Caco-2 (cell line): ENCODE results near the gene SLC52A1. TPM values are rescaled to one million over a fixed set of nuclear protein-coding genes. Genes with fewer than 3 reads are reported as not detected.

ENCODE experiments used
- BruUV-seq: library from RNA; stranded (reverse); fragments of 400-500 nt; replicated peaks from 2 replicates; lab custom pipeline; 2021; lab: Mats Ljungman, UMichigan
- CTCF ChIA-PET: fragments of 300-600 bp; sonication (Branson Sonifier 250); formaldehyde crosslinking; loops from one replicate; lab custom pipeline; 2022; ENCODE audit warnings: antibody characterized with exemption; lab: Charles Lee
- POLR2A ChIA-PET: fragments of 300-600 bp; sonication (Branson Sonifier 250); formaldehyde crosslinking; loops from one replicate; lab custom pipeline; 2022; ENCODE audit warnings: antibody characterized with exemption; lab: Charles Lee
- DNase-seq, 2 experiments: peaks; one replicate each; pipeline versions ENCODE4 v3.0.0 to v3.0.0-alpha.2; 2020 to 2022
- H3K27me3 ChIP-seq: replicated peaks from 2 replicates; pipeline ENCODE4 v1.6.0; 2011; ENCODE audit warnings: low read length; ENCODE audit not compliant: control insufficient read depth, insufficient read depth
- H3K36me3 ChIP-seq: 2 replicates; pipeline ENCODE4 v1.5.1; 2011; ENCODE audit warnings: low read length; ENCODE audit not compliant: control insufficient read depth, insufficient read depth
- H3K4me1 ChIP-seq: fragments of 250-450 bp; sonication (Bioruptor Pico); 2 replicates; pipeline ENCODE4 v1.5.1; 2020; ENCODE audit warnings: mild to moderate bottlenecking
- H3K4me3 ChIP-seq: 2 replicates; pipeline ENCODE4 v1.5.1; 2011; ENCODE audit warnings: low read depth, mild to moderate bottlenecking, control low read depth, low read length
- H3K9me3 ChIP-seq: fragments of 250-450 bp; sonication (Bioruptor Pico); 2 replicates; pipeline ENCODE4 v1.5.1; 2020; ENCODE audit warnings: mild to moderate bottlenecking, moderate library complexity
- H3K27ac Mint-ChIP-seq: one replicate; pipeline ENCODE4 v1.8.0; 2022; ENCODE audit warnings: mixed read lengths; ENCODE audit not compliant: unreplicated experiment
- H3K27me3 Mint-ChIP-seq: one replicate; pipeline ENCODE4 v1.8.0; 2022; ENCODE audit warnings: mixed read lengths; ENCODE audit not compliant: insufficient read depth, unreplicated experiment
- H3K36me3 Mint-ChIP-seq: one replicate; pipeline ENCODE4 v1.8.0; 2022; ENCODE audit warnings: mild to moderate bottlenecking, mixed read lengths; ENCODE audit not compliant: insufficient read depth, unreplicated experiment
- H3K4me1 Mint-ChIP-seq: one replicate; pipeline ENCODE4 v1.8.0; 2022; ENCODE audit warnings: low read depth, mixed read lengths; ENCODE audit not compliant: unreplicated experiment
- H3K4me3 Mint-ChIP-seq: one replicate; pipeline ENCODE4 v1.8.0; 2022; ENCODE audit warnings: mild to moderate bottlenecking, moderate library complexity, mixed read lengths; ENCODE audit not compliant: unreplicated experiment
- H3K9me3 Mint-ChIP-seq: one replicate; pipeline ENCODE4 v1.8.0; 2022; ENCODE audit warnings: mixed read lengths; ENCODE audit not compliant: unreplicated experiment
- CTCF ChIP-seq, 2 experiments: fragments of 200-600 bp in 1 of 2; IDR thresholded peaks; 1 replicate in 1 of 2; 2 replicates in 1 of 2; pipeline versions ENCODE4 v1.5.1 to v1.8.0; 2011 to 2022; ENCODE audit warnings: antibody characterized with exemption in 1 of 2, control low read depth in 1 of 2, inconsistent platforms in 1 of 2, low read depth in 1 of 2, low read length in 1 of 2, mild to moderate bottlenecking in 1 of 2, moderate library complexity in 1 of 2; ENCODE audit not compliant: insufficient read depth in 1 of 2, severe bottlenecking in 1 of 2, unreplicated experiment in 1 of 2
- intact Hi-C: fragments of 100-400 bp; cut with micrococcal nuclease; formaldehyde crosslinking; loops from one replicate; pipeline ENCODE4 v1.10.0; 2022; ENCODE audit not compliant: unreplicated experiment
- total RNA-seq: library from RNA; stranded (reverse); gene quantifications from 2 replicates; pipeline ENCODE4 v1.2.3, GENCODE V29; 2022

Gene SLC52A1
- total RNA-seq, 1 experiment from 2014 or later: not detected

- H3K9me3 Mint-ChIP-seq: no peaks in the 10 kb centered on the region
- Histone ChIP-seq H3K9me3 (no peaks in the 10 kb centered on the region), H3K27me3 (no peaks in the 10 kb centered on the region), H3K4me1 (peaks cover 4% of the 10 kb centered on the region; the same call in 1 of the 2 replicates), H3K4me3 (peak within 1 kb of the TSS; percentile 60), H3K36me3 (no peaks in the 10 kb centered on the region)
- peak within 1 kb of the TSS; percentile 78 for H3K4me3 Mint-ChIP-seq
- POLR2A ChIA-PET: interaction anchor here (1.4 kb wide), 1 partner anchor 20 kb away, joined by 5 read pairs; no protein-coding TSS in a partner anchor
- DNase-seq: peak; percentile 79 to 82
- H3K4me1 Mint-ChIP-seq: peaks cover 9% of the 10 kb centered on the region
- H3K27ac Mint-ChIP-seq: peak within 1 kb of the TSS; percentile 73
- BruUV-seq: TSS peak; percentile 34
- TF ChIP-seq CTCF (IDR thresholded peaks at IDR 0.05; ENCODE audit: insufficient read depth in 1 of 2, low read depth in 1 of 2, low read length in 1 of 2, severe bottlenecking in 1 of 2, unreplicated experiment in 1 of 2): peak; percentile 41 to 52
- intact Hi-C loops: no loop called here
- CTCF ChIA-PET: interaction anchor here (1.0 to 1.5 kb wide), 2 partner anchors 20 to 78 kb away, joined by 3 to 6 read pairs; partner anchors contain the start of gene SPAG7
- no peaks in the 10 kb centered on the region for H3K27me3 Mint-ChIP-seq
- peaks cover 4% of the 10 kb centered on the region for H3K36me3 Mint-ChIP-seq
These were observed 48.1 kb downstream of the SLC52A1 start, which contains the start of gene CAMTA2 for GRCh38 chr17:4986951-4987766. Gene CAMTA2 (minus strand): TSS chr17:4987675. CDS start chr17:4986222, 1,453 bp downstream.

- Histone ChIP-seq H3K9me3 (no peaks in the 10 kb centered on the region), H3K36me3 (no peaks in the 10 kb centered on the region), H3K27me3 (no peaks in the 10 kb centered on the region), H3K4me3 (peak overlapping the region; percentile 60), H3K4me1 (peaks cover 4% of the 10 kb centered on the region; the same call in 1 of the 2 replicates)
- no peak for TF ChIP-seq CTCF (IDR thresholded peaks at IDR 0.05; ENCODE audit: insufficient read depth in 1 of 2, low read depth in 1 of 2, low read length in 1 of 2, severe bottlenecking in 1 of 2, unreplicated experiment in 1 of 2)
- POLR2A ChIA-PET: interaction anchor here (1.4 kb wide), 1 partner anchor 19 kb away, joined by 5 read pairs; no protein-coding TSS in a partner anchor
- peak overlapping the region; percentile 73 for H3K27ac Mint-ChIP-seq
- no peaks in the 10 kb centered on the region for H3K9me3 Mint-ChIP-seq
- peak overlapping the region; percentile 78 for H3K4me3 Mint-ChIP-seq
- DNase-seq: no peak
- CTCF ChIA-PET: no interaction called here
- H3K36me3 Mint-ChIP-seq: peaks cover 12% of the 10 kb centered on the region
- H3K27me3 Mint-ChIP-seq: no peaks in the 10 kb centered on the region
- no TSS peak for BruUV-seq
- intact Hi-C loops: no loop called here
- peaks cover 9% of the 10 kb centered on the region for H3K4me1 Mint-ChIP-seq
These were observed 48.8 kb downstream of the SLC52A1 start for GRCh38 chr17:4986403-4986802.

Other genes starting within 250 kb of the SLC52A1 start
- 0.54 TPM in 1 of 2 replicates, not detected in the other for gene VMO1, start 249.1 kb downstream of the SLC52A1 start, total RNA-seq
- 11.8 and 15.6 TPM in 2 replicates for gene GLTPD2, start 246.5 kb downstream of the SLC52A1 start, total RNA-seq
- gene PSMB6, start 239.3 kb downstream of the SLC52A1 start, total RNA-seq: 133 and 136 TPM in 2 replicates
- gene PLD2, start 228.3 kb downstream of the SLC52A1 start, total RNA-seq: 46.5 and 47.2 TPM in 2 replicates
- 47.7 and 49.4 TPM in 2 replicates for gene MINK1, start 202.1 kb downstream of the SLC52A1 start, total RNA-seq
- 0.86 and 1.0 TPM in 2 replicates for gene C17orf107, start 135.9 kb downstream of the SLC52A1 start, total RNA-seq
- not detected in 2 replicates for gene CHRNE, start 132.3 kb downstream of the SLC52A1 start, total RNA-seq
- not detected in 2 replicates for gene GP1BA, start 103.1 kb downstream of the SLC52A1 start, total RNA-seq
- 36.5 and 40.1 TPM in 2 replicates for gene SLC25A11, start 95.4 kb downstream of the SLC52A1 start, total RNA-seq
- 55.1 and 60.9 TPM in 2 replicates for gene RNF167, start 95.2 kb downstream of the SLC52A1 start, total RNA-seq
- gene PFN1, start 86.9 kb downstream of the SLC52A1 start, total RNA-seq: 367 and 416 TPM in 2 replicates
- gene ENO3, start 84.3 kb downstream of the SLC52A1 start, total RNA-seq: 8.1 and 10.6 TPM in 2 replicates
- 20.5 and 23.1 TPM in 2 replicates for gene SPAG7, start 67.6 kb downstream of the SLC52A1 start, total RNA-seq
- 16.2 and 18.8 TPM in 2 replicates for gene CAMTA2, start 47.8 kb downstream of the SLC52A1 start, total RNA-seq
- 0.64 and 1.4 TPM in 2 replicates for gene INCA1, start 37.9 kb downstream of the SLC52A1 start, total RNA-seq
- gene KIF1C, start 37.5 kb downstream of the SLC52A1 start, total RNA-seq: 87.5 and 92.0 TPM in 2 replicates
- 3.6 and 3.7 TPM in 2 replicates for gene ZFP3, start 43.0 kb upstream of the SLC52A1 start, total RNA-seq
- 7.5 and 9.1 TPM in 2 replicates for gene ZNF232, start 76.5 kb upstream of the SLC52A1 start, total RNA-seq
- gene USP6, start 80.6 kb upstream of the SLC52A1 start, total RNA-seq: 0.16 and 0.21 TPM in 2 replicates
- gene ZNF594, start 156.4 kb upstream of the SLC52A1 start, total RNA-seq: 6.2 and 7.5 TPM in 2 replicates
- not detected in 2 replicates for gene SCIMP, start 199.4 kb upstream of the SLC52A1 start, total RNA-seq
- 21.8 and 22.4 TPM in 2 replicates for gene RABEP1, start 246.9 kb upstream of the SLC52A1 start, total RNA-seq